HG02840 (cell line): Measurements from ENCODE around the gene ADGRL3.
"Not testable (repeated sequence)": the region's sequence is repeated elsewhere in the genome, so short reads cannot be mapped to it uniquely, and the experiment has no call there.

Source experiments
- ATAC-seq: cut with Tn5 transposase; IDR thresholded peaks from one replicate; pipeline ENCODE4 v1.9.1; 2021; ENCODE audit warnings: mild to moderate bottlenecking, moderate library complexity, moderate number of reproducible peaks; ENCODE audit not compliant: unreplicated experiment, low FRiP score

The ADGRL3 gene

GRCh38 chr4:61678297-61678696 is 478.2 kb downstream of the ADGRL3 start:
- ATAC-seq, result no peak

GRCh38 chr4:61693520-61693919 is 493.4 kb downstream of the ADGRL3 start:
- no peak for ATAC-seq

- no peak for ATAC-seq
Measured at GRCh38 chr4:61714387-61714911, 514.3 kb downstream of the ADGRL3 start.

- ATAC-seq, result no peak
Measured at GRCh38 chr4:61716426-61716825, 516.3 kb downstream of the ADGRL3 start.

GRCh38 chr4:61723492-61723891 is 523.4 kb downstream of the ADGRL3 start:
- ATAC-seq, result no peak

- no peak for ATAC-seq
Measured at GRCh38 chr4:61727286-61727685, 527.2 kb downstream of the ADGRL3 start.

- ATAC-seq, result no peak
Measured at GRCh38 chr4:61734409-61734808, 534.3 kb downstream of the ADGRL3 start.

- ATAC-seq, result no peak
Measured at GRCh38 chr4:61739887-61740286, 539.8 kb downstream of the ADGRL3 start.

GRCh38 chr4:61740886-61741285 is 540.8 kb downstream of the ADGRL3 start:
- no peak for ATAC-seq

- no peak for ATAC-seq
Measured at GRCh38 chr4:61741327-61742096, 541.4 kb downstream of the ADGRL3 start.

GRCh38 chr4:61750810-61751209 is 550.7 kb downstream of the ADGRL3 start:
- ATAC-seq, result no peak

- ATAC-seq, result no peak
Measured at GRCh38 chr4:61752617-61753016, 552.5 kb downstream of the ADGRL3 start.

- no peak for ATAC-seq
Measured at GRCh38 chr4:61753739-61754138, 553.6 kb downstream of the ADGRL3 start.

- not testable (repeated sequence) for ATAC-seq
Measured at GRCh38 chr4:61756937-61757336, 556.8 kb downstream of the ADGRL3 start.

- not testable (repeated sequence) for ATAC-seq
Measured at GRCh38 chr4:61757983-61758382, 557.9 kb downstream of the ADGRL3 start.

GRCh38 chr4:61758596-61758995 is 558.5 kb downstream of the ADGRL3 start:
- not testable (repeated sequence) for ATAC-seq

- not testable (repeated sequence) for ATAC-seq
Measured at GRCh38 chr4:61759245-61759644, 559.1 kb downstream of the ADGRL3 start.

- not testable (repeated sequence) for ATAC-seq
Measured at GRCh38 chr4:61759885-61760284, 559.8 kb downstream of the ADGRL3 start.

- no peak for ATAC-seq
Measured at GRCh38 chr4:61760820-61761219, 560.7 kb downstream of the ADGRL3 start.

GRCh38 chr4:61762722-61763627 is 562.8 kb downstream of the ADGRL3 start:
- ATAC-seq, result no peak

GRCh38 chr4:61763682-61764081 is 563.6 kb downstream of the ADGRL3 start:
- ATAC-seq, result no peak
